Loucy (cell line): ENCODE results near the gene SPHK2.

Source experiments
- H2AFZ ChIP-seq: fragments of 200-600 bp; sonication (generic); 2 replicates; pipeline ENCODE4 v1.6.0; 2016; ENCODE audit warnings: antibody characterized with exemption, mild to moderate bottlenecking, low read length, moderate library complexity
- H3F3A ChIP-seq: fragments of 200-600 bp; 2 replicates; pipeline ENCODE4 v1.6.0; 2016; ENCODE audit warnings: antibody characterized with exemption, low read depth, mild to moderate bottlenecking
- H3K27me3 ChIP-seq: fragments of 200-600 bp; sonication (generic); 2 replicates; pipeline ENCODE4 v1.6.1; 2014; ENCODE audit warnings: low read length, mild to moderate bottlenecking; ENCODE audit not compliant: insufficient read depth, poor library complexity, severe bottlenecking
- H3K36me3 ChIP-seq: fragments of 200-600 bp; sonication (generic); 2 replicates; pipeline ENCODE4 v1.6.1; 2016; ENCODE audit warnings: low read length; ENCODE audit not compliant: insufficient read depth
- H3K4me1 ChIP-seq: fragments of 200-600 bp; sonication (generic); 2 replicates; pipeline ENCODE4 v1.5.1; 2014; ENCODE audit warnings: low read length, mild to moderate bottlenecking; ENCODE audit not compliant: insufficient read depth, poor library complexity, severe bottlenecking
- H3K4me2 ChIP-seq: fragments of 200-600 bp; sonication (generic); 2 replicates; pipeline ENCODE4 v1.6.0; 2014; ENCODE audit warnings: antibody characterized with exemption, low read length, low read depth, mild to moderate bottlenecking; ENCODE audit not compliant: poor library complexity, severe bottlenecking
- H3K4me3 ChIP-seq: fragments of 200-600 bp; sonication (generic); 2 replicates; pipeline ENCODE4 v1.5.1; 2014; ENCODE audit warnings: low read length, mild to moderate bottlenecking, mixed read lengths; ENCODE audit not compliant: poor library complexity, severe bottlenecking
- H3K79me2 ChIP-seq: fragments of 200-600 bp; sonication (generic); 2 replicates; pipeline ENCODE4 v1.6.1; 2014; ENCODE audit warnings: low read length; ENCODE audit not compliant: insufficient read depth
- H3K9ac ChIP-seq: fragments of 200-600 bp; sonication (generic); 2 replicates; pipeline ENCODE4 v1.6.0; 2014; ENCODE audit warnings: mild to moderate bottlenecking, low read depth, low read length, moderate library complexity; ENCODE audit not compliant: poor library complexity, severe bottlenecking
- H3K9me2 ChIP-seq: fragments of 200-600 bp; sonication (generic); replicated peaks from 2 replicates; pipeline ENCODE4 v1.6.1; 2016; ENCODE audit warnings: low read depth, low read length, mixed read lengths
- H3K9me3 ChIP-seq: fragments of 200-600 bp; sonication (generic); 2 replicates; pipeline ENCODE4 v1.6.1; 2014; ENCODE audit warnings: mild to moderate bottlenecking, antibody characterized with exemption, low read length, low read depth; ENCODE audit not compliant: insufficient read depth
- H4K20me1 ChIP-seq: fragments of 200-600 bp; sonication (generic); 2 replicates; pipeline ENCODE4 v1.6.0; 2014; ENCODE audit warnings: antibody characterized with exemption, low read length, mild to moderate bottlenecking; ENCODE audit not compliant: insufficient read depth, poor library complexity, severe bottlenecking
- CTCF ChIP-seq: fragments of 200-600 bp; sonication (generic); conservative IDR thresholded peaks from 2 replicates; pipeline ENCODE4 v1.5.1; 2014; ENCODE audit warnings: mild to moderate bottlenecking, antibody characterized with exemption, low read length
- EZH2phosphoT487 ChIP-seq: fragments of 200-600 bp; IDR thresholded peaks from 2 replicates; pipeline ENCODE4 v1.6.1; 2018; ENCODE audit warnings: antibody characterized with exemption, mild to moderate bottlenecking, moderate library complexity, borderline replicate concordance

SPHK2 gene

GRCh38 chr19:48596237-48596636, 23.1 kb upstream of the SPHK2 start:
- Histone ChIP-seq H3K4me3 (no peak overlapping the region), H3K4me1 (no peaks in the 10 kb centered on the region), H3K9ac (no peak overlapping the region), H3K9me3 (no peaks in the 10 kb centered on the region), H2AFZ (no peak overlapping the region), H4K20me1 (no peaks in the 10 kb centered on the region), H3F3A (no peaks in the 10 kb centered on the region), H3K4me2 (no peak overlapping the region), H3K9me2 (no peaks in the 10 kb centered on the region), H3K27me3 (no peaks in the 10 kb centered on the region), H3K36me3 (no peaks in the 10 kb centered on the region), H3K79me2 (no peaks in the 10 kb centered on the region)
- TF ChIP-seq EZH2phosphoT487 (no peak), CTCF (no peak)

GRCh38 chr19:48596679-48597465, 22.4 kb upstream of the SPHK2 start:
- no peaks in the 10 kb centered on the region for H3K36me3 ChIP-seq
- no peak overlapping the region for H3K4me3 ChIP-seq
- no peaks in the 10 kb centered on the region for H3K9me2 ChIP-seq
- no peak overlapping the region for H3K4me2 ChIP-seq
- no peaks in the 10 kb centered on the region for H3K79me2 ChIP-seq
- no peak for TF ChIP-seq EZH2phosphoT487
- no peak for TF ChIP-seq CTCF
- H3F3A ChIP-seq, result no peaks in the 10 kb centered on the region
- H3K27me3 ChIP-seq, result no peaks in the 10 kb centered on the region
- no peaks in the 10 kb centered on the region for H3K4me1 ChIP-seq
- no peak overlapping the region for H2AFZ ChIP-seq
- no peak overlapping the region for H3K9ac ChIP-seq
- no peaks in the 10 kb centered on the region for H3K9me3 ChIP-seq
- no peaks in the 10 kb centered on the region for H4K20me1 ChIP-seq

- TF ChIP-seq EZH2phosphoT487, result no peak
- no peak for TF ChIP-seq CTCF
- no peaks in the 10 kb centered on the region for H3K9me3 ChIP-seq
- no peaks in the 10 kb centered on the region for H4K20me1 ChIP-seq
- H2AFZ ChIP-seq, result no peak overlapping the region
- no peaks in the 10 kb centered on the region for H3K79me2 ChIP-seq
- H3K9me2 ChIP-seq, result no peaks in the 10 kb centered on the region
- H3K4me1 ChIP-seq, result no peaks in the 10 kb centered on the region
- H3K36me3 ChIP-seq, result no peaks in the 10 kb centered on the region
- H3K4me3 ChIP-seq, result no peak overlapping the region
- no peaks in the 10 kb centered on the region for H3F3A ChIP-seq
- no peak overlapping the region for H3K9ac ChIP-seq
- H3K27me3 ChIP-seq, result no peaks in the 10 kb centered on the region
- no peak overlapping the region for H3K4me2 ChIP-seq
Observed at GRCh38 chr19:48598996-48599700, 20.2 kb upstream of the SPHK2 start.
